ENCODE results near the gene GREB1L.

DNA sequence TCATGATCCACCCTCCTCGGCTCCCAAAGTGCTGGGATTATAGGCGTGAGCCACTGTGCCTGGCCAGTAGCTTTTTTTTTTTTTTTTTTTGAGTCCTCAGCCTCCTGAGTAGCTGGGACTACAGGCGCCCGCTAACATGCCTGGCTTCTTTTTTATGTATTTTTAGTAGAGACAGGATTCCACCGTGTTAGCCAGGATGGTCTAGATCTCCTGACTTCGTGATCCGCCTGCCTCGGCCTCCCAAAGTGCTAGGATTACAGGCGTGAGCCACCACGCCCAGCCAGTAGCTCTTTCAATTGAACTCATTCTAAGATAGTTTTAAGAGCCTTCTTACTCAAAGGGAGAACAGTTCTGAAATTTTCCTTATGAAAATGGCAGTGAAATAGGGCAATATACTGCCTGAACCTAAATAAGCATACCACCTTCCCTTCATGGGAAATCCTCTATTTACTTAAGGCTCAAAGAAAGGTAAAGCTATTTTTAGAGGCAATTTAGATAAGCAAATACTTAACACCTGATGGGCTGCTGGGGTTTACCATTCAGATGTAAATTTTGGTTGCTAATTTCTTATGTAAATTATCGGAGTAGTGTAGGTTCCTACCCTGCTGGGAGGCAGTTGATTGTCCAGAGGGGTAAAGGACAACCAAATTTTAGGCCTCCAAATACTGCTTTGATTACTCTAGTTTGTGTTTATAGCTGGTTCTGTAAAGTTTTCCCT, 144.7 kb downstream of the GREB1L start:
- TF ChIP-seq EZH2phosphoT487 (IDR thresholded peaks at IDR 0.05; ENCODE audit: insufficient read depth, low read depth) = no peak
- no peak for TF ChIP-seq EZH2 (IDR thresholded peaks at IDR 0.05; ENCODE audit: insufficient read depth, poor library complexity, severe bottlenecking)

All from GM23248 (cell line).